GM19238 (cell line): ENCODE data around the gene SEC31A.
"Not testable (repeated sequence)": the region's sequence is repeated elsewhere in the genome, so short reads cannot be mapped to it uniquely, and the experiment has no call there.

Experiments used
- DNase-seq: peaks from one replicate; pipeline ENCODE4 v3.0.0; 2011; ENCODE audit warnings: low spot score; ENCODE audit not compliant: insufficient read length

Gene SEC31A

DNA sequence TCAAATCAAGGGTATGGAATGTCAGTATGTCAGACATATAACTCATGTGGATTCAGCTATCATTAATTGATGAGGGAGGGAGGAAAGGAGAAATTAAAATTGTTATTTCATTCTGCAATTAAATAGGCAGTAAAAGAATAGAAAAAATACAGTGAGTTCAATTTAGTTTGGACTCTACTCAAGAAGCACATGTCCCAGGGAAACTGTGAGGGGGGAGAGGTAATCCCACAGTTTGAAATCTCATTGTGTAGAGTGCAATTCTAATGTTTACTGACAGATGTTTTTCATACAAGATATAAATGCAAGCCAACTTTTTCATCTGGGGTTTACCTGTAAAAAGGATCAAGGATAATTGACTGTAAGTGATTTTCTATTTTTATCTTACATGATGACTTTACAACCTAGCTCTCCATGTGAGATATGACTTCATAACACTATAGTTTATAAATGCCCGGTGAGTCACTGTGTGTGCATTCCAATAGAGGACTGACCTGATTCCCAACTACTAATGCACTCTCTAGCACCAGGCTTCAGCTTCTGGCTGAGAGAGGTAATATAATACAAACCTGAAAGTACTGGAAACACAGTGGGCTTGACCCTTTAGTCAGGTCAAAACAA lies 57.1 kb downstream of the SEC31A start:
- no peak for DNase-seq

DNA sequence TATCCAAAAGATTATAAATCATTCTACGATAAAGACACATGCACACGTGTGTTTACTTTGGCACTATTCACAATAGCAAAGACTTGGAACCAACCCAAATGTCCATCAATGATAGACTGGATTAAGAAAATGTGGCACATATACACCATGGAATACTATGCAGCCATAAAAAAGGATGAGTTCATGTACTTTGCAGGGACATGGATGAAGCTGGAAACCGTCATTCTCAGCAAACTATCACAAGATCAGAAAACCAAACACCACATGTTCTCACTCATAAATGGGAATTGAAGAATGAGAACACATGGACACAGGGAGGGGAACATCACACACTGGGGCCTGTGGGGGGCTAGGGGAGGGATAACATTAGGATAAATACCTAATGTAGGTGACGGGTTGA lies 57.9 kb downstream of the SEC31A start:
- not testable (repeated sequence) for DNase-seq

DNA sequence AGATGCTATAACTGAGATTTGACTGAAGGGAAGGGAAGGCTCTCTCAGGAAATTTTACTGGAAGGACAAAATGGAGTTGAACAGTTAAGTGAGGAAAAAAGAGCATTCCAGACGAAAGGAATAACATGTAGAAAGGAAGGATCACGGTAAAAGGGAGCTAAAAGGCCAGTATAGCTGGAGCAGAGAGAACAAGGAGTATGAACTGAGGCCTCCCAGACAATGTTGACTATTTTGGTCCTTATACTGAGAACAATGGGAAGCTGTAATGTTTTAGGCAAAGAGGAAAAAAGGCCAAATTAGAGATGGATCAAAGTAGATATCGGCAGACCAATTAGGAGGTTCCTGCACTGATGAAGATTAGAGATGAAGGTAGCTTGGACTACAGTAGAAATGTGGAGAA lies 65.5 kb downstream of the SEC31A start:
- DNase-seq, result no peak

DNA sequence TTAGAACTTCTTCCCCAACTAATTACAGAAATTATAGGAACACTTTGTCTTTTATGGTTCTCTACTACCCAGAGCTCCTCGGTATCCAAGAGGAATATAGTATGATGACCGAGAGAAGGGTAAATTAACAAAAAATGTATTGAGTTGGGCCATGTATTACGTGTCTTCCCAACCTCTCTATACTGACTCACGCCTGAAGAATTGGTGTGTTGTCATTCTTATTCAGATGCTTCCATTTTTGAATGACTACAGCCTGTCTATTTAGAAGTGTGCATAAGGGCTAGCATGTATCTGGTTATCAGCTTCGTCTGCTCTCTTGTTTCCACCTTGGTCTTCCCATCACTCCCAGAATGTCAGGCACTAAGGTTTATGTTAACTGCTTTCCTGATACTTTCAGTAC lies 67.9 kb downstream of the SEC31A start:
- DNase-seq, result no peak

DNA sequence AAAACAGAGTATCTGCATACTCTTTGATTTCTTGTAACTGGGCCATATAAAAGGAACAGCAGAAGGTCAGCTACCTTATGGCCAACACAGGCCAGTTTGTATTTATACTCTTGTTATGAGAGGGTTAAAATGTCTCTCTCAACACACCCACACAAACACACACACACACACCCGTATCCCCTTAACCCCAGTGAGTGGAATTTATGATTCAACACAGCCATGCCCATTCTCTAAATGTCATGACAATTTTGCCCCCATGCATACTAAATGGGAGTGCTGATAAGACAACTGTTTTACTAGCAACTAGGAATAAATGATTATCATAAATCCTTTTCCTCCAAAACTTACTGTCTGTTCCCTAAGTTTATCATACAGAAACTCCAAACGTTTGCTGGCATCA lies 70.3 kb downstream of the SEC31A start:
- DNase-seq, result no peak

DNA sequence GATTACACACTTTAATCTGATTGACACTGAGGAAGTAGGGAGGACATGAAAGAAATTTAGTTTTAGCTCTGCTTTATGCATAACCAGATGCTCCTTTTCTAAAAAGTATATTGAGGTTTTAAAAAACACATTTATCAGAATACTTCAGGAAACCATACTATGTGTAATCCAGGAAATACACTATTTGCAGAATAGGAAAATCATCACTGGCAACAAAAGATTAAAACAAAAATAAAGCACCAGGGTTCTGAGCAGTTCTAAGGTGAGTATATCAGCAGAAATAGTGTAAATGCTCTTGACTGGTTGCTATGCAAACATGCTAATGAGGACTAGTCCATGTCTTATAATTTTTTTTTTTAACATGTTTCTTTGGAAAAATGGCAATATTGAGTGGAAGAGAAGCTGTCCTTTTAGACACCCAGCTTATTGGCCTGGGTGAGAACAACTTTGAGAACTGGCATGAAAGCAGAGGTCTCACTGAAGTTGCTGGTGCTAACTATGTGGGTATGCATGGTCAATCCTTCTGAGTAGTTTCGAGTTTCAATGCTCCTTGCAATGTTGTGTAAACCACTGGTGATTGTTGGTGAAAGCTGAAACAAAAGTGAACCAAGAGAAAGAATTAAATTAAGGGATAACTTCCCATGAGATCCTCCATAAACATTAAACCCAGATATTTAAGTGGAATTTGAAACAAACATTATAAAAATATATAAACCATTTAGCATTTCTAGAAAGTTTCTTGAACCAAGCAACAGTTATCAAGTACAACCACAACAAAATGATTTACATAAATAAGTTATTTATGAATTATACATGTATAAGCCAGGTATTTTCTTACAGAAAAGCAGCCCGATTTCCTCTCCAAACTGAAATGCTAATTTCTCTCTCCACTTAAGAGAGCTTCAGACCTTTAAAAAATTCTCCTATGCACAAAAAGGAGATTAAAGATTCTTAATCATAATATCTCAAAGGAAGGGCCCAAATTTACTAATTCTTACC lies 72.0 kb downstream of the SEC31A start:
- DNase-seq, result no peak

DNA sequence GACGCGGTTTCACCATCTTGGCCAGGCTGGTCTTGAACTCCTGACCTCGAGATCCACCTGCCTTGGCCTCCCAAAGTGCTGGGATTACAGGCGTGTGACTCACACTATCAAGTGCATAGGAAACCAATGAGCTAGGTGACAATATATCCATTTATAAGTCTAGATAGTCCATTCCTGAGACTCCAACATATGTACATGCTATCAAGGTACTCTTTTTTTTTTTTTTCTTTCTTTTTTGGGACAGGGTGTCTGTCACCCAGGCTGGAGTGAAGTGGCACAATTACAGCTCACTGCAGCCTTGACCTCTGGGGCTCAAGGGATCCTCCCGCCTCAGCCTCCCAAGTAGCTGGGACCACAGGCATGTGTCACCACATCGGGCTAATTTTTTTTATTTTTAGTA lies 74.1 kb downstream of the SEC31A start:
- DNase-seq, result not testable (repeated sequence)

DNA sequence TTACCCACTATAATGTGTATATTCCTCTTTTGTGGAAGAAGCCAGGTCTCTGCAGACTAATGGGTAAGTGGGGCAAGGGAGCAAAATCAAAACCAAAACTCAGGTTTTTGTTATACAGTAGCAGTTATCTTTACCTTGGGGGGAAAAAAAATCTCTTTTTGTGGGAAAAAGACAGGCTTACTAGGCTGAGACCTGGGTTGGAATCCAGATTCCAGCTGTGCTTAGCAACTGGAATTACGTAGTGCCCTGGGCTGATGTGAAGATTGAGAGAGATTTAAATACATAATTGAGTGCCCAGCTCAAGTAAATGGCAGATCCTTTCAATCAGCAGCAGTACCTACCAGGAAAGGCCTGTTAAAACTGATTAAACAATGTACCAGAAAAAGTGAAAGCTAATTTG lies 76.9 kb downstream of the SEC31A start:
- no peak for DNase-seq

DNA sequence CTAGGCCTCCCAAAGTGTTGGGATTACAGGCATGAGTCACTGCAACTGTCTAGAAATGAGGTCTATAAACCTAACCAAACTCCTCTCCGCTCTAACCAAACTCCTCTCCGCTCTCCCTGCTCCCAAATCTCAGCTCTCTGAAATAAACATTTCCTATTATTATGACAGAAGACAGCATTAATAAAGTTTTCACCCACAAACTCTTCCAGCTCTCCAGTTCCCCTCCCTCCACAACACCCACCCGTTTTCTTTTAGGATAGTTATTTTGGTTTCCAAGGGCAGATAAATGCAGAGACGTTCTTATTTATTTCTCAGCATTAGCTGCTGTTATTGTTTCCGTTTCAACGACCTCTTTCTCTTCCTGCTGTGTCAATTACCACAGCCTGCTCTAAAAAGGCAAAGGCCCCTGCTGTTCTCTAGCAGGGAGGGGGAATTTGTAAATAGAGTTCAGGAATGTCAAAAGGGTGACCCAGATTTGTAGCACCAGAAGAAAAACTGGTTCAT lies 79.1 kb downstream of the SEC31A start:
- no peak for DNase-seq

DNA sequence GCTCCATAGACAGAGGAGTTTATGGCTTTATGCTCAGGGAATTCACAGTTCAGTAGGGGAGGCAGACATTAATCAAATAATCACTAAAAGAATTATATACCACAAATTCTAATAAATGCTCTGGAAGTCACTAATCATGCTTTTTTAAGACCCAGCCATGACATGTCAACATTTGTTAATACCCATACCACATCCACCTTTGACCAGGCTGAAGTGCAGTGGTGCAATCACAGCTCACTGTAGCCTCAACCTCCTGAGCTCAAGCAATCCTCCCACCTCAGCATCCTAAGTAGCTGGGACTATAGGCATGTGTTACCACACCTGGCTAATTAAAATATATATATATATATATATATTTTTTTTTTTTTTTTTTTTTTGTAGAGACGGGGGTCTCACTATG lies 79.6 kb downstream of the SEC31A start:
- no peak for DNase-seq

DNA sequence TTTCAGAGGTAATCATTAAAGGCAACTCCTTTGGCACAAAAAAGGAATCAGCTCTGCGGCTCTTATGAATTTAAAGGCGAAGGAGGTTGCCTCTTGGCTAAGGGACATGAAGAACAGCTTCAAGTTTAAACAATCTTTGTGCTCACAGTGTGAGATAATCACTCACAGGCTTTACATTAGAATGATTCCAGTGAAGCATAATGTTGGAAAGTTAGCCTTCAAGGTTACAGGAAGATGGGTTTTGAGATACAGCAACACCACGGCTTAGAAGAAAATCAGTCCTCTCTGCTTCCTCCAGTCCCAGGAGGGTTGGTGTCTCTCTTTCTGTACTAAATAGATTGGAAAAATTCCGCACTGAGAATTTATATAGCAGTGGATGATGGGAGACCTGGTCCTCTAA lies 80.8 kb downstream of the SEC31A start:
- DNase-seq, result no peak

DNA sequence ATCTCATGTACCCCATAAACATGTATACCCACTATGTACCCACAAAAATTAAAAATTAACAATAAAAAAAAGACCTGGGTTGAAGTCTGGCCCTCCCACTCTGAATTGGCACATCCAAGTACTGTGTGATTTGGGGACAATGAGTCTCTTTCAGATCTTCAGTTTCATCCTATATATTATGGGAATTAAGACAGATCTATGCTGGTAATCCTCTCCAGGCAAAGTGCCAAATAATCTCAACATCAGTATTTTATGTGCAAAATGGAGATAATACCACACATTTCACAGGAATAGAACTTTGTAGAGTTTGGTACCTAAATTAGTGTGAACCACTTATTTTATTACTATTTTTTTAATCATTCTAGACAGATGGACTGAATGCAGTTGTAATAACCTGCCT lies 81.3 kb downstream of the SEC31A start:
- DNase-seq, result no peak

DNA sequence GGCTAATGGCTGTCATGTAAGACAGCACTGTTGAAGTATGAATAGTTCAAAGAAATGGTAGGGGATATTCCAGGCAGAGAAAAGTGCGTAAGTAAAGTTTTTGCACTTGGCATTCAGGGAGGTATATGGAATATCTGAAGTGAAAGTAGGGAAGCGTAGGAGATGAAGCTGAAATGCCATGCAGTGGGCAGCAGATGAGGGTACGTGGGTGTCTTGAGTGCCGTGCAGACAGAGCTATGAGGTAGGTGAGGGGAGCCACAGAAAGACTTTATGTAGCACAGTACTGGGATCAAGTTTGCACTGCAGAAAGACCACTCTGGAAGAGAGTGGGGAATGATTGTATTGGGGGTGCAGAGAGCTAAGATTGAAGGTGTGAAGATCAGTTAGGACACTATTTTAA lies 87.2 kb downstream of the SEC31A start:
- no peak for DNase-seq

DNA sequence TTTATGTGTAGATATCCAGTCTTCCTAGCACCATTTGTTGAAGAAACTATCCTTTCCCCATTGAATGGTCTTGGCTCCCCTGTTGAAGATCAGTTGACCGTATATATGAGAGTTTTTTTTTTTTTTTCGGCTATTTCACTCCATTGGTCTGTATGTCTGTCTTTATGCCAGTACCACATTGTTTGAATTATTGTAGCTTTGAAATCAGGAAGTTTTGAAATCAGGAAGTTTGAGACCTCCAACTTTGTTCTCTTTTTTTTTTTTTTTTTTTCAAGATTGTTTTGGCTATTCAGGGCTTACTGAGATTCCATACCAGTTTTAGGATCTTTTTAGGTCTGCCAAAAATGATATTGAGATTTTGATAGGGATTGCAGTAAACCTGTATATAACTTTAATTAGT lies 88.0 kb downstream of the SEC31A start:
- no peak for DNase-seq

DNA sequence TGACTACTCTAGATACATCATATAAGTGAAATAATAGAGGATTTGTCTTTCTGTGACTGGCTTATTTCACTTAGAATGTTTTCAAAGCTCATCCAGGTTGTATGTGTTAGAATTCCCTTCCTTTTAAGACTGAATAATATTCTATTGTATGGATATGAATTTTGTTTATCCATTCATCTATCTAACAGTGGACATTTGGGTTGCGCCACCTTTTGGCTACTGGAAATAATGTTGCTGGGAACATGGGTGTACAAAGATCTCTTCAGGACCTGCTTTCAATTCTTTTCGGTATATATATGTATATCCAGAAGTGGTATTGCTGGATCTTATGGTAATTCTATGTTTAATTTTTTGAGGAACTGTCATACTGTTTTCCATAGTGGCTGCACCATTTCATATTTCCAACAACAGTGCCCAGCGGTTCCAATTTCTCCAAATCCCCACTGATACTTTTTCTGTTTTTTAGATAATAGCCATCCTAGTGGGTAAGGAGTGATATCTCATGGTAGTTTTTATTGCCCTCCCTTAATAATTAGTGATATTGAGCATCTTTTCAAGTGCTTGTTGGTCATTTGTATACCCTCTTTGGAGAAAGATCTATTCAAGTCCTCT lies 88.9 kb downstream of the SEC31A start:
- DNase-seq, result no peak

DNA sequence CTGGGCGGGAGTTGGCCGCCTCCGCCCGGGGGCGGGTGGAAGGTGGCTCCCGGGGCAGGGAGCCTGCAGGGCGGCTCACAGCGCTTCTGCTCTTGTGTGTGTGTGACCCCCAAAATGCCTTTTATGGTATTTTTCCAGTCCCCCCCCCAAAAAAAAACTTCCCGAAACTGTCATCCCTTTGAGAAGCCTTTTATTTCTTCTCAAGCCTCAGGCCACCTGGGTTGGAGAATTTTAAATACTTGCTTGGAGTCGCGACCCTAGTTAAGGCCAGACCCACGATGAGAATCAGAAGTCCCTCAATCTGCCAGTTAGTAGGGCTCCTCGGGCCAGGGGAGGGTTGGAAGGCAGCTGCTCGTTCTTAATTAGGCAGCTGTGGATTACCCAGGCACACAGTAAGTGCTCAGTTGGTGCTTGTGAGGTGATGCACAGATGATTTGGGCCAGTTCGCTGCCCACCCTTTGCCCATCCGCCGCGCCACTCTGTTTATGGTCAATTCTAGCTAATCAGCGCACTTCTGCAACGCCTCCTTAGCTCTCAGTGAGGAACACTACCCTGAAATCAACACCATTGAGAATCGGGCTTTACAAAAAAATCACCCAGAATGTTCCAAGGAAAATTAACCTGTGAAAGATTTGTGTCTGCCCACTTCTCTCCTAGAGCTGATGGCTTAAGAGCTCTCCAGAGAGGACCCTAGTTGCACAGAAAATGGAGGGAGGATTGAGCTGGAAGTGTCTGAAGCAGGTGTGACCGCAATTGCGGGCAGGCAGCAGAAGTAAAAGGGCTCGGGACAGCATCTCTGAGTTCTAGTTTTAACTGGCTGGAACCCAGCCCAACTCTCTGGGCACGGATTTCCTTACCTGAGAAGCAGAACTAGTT lies 91.7 kb downstream of the SEC31A start:
- peak; percentile 26 for DNase-seq

DNA sequence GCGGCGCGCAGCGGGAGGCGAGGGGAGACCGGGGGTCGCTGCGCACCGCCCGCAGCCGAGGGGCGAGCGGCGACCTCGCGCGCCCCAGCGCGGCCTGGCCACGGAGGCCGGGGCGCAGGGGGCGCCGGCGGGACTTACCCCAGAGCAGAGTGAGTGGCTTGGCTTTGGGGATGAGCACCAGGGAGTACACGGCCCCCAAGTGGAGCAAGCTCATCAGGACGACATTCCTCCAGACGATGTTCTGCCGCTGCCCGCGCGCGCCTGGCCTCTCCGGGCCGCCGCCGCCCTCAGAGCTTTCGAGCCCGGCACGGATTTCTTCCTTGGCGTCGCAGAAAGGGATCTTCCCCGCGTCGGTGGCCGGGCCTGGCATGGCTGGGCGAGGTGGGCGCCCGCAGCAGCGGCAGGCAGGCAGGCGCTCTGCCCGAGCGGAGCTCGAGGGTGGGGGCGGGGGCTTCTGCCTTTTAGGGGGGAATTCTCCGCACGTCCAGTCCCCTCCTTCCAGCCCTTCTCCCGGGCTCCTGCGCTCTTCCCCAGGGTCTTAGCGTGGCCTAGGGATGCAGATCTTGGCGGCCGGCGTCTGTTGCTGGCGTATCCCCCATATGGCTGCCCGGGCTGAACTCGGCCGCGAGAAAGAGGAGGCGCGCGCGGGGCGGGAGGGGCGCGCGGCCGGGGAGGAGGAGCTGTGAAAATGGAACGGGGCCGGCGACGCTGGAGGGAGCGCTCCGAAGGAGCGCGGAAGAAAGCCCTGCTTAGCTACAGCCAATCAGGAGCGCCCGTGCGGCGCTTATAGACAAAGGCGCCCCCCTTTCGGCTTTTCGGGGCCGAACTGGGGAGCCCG lies 92.6 kb downstream of the SEC31A start, which contains the start of gene SCD5:
Gene SCD5 (minus strand): TSS at position 629 of the 838 bp plus-strand sequence. CDS start 259 bp downstream, at position 370.
- DNase-seq, result peak; percentile 39

DNA sequence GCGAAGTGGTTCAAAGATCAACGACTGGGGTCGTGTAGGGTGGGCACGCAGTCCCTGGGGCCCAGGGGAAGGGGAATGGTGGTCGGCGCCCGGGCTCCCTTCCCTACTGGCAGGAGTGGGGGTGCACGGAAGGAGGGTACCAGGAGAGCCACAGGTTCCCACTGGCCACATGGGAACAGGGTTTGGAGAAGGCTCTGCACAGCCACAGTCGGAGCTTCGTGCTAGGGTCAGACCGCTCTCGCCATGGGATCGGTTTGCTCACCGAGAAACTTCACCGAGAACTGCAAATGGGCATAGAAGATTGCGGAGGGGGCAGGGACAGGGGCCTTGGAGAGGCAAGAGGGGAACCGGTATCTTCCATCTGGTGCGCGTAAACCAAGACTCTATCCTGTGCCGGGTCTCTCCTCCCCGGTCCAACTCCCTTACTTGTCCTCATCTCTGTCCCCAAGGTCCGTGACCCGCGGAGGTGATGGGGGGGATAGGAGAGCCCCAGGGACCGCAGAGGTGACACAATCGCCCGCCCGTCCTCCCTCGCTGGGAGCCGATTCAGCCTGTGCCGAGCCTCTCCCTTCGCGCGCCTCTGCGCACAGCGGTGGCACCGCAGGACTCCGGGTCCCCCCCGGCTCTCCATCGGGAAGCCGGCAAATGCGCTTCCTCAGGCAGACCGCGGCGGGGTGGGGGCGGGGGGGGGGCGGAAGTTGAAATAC lies 93.4 kb downstream of the SEC31A start:
- DNase-seq, result no peak

DNA sequence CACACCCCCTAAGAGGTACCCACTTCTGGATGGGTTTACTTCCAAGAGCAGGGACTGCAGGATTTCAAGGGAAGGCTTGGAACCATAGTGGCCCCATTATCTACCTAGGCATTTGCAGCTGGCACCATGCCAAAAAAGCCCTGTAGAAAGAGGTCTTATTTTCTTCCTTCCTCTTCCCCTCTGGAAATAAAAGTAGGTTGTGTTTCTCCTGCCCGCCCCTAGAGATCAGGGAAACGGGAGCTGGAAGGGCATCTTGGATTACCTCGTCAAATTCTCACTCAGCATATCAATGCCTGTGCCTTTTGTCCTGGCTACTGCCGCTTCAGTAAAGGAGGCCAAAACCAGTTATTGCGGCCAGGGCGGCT lies 93.9 kb downstream of the SEC31A start:
- no peak for DNase-seq
